ENCODE results near the gene NF1. TPM values are rescaled to one million over a fixed set of nuclear protein-coding genes. Genes with fewer than 3 reads are reported as not detected.

Gene NF1
- polyA plus RNA-seq, 1 of the 3 experiments (the other 2 are of a cell fraction) = 19.6 TPM

- H3K4me3 ChIP-seq (ENCODE audit: low read depth in 2 of 2, low read length in 1 of 2) = no peak overlapping the region
- H3K9me3 ChIP-seq = no peaks in the 10 kb centered on the region
- H3K79me2 ChIP-seq (ENCODE audit: insufficient read depth) = peaks cover 4% of the 10 kb centered on the region
- peaks cover 0 to 2% of the 10 kb centered on the region in 2 experiments; a peak in 1 of 4 replicates for H3K4me1 ChIP-seq (ENCODE audit: control insufficient read depth in 1 of 2, insufficient read depth in 2 of 2, low read depth in 1 of 2, low read length in 1 of 2)
- no peak overlapping the region for H3K27ac ChIP-seq (ENCODE audit: low read depth in 2 of 2, low read length in 1 of 2)
- H3K9me2 ChIP-seq = no peaks in the 10 kb centered on the region
- no peaks in the 10 kb centered on the region for H3K27me3 ChIP-seq (ENCODE audit: insufficient read depth)
- H2AFZ ChIP-seq (ENCODE audit: low read depth) = no peak overlapping the region
- no peaks in the 10 kb centered on the region for H4K20me1 ChIP-seq (ENCODE audit: insufficient read depth)
- H3K9ac ChIP-seq = no peak overlapping the region
- TF ChIP-seq SIN3A (IDR thresholded peaks at IDR 0.05; ENCODE audit: borderline replicate concordance, low read depth, low read length) (no peak), TEAD4 (IDR thresholded peaks at IDR 0.05; ENCODE audit: borderline replicate concordance, insufficient read depth) (no peak), CHD2 (IDR thresholded peaks at IDR 0.05; ENCODE audit: low read length, partially characterized antibody) (no peak), ZBTB33 (IDR thresholded peaks at IDR 0.05; ENCODE audit: borderline replicate concordance, low read depth) (no peak), JUND (IDR thresholded peaks at IDR 0.05) (no peak)
- H3K36me3 ChIP-seq (replicated peaks in 1 of 2; ENCODE audit: control insufficient read depth in 1 of 2, insufficient read depth in 2 of 2, low read length in 1 of 2) = peaks cover 44 to 59% of the 10 kb centered on the region in 2 experiments
- H3K4me2 ChIP-seq = no peak overlapping the region
- ChIA-PET CTCF (no interaction called here), POLR2A (no interaction called here)
- peaks cover 38% of the 10 kb centered on the region for H3F3A ChIP-seq (replicated peaks; ENCODE audit: insufficient read depth)
- DNase-seq = no peak
Measured at GRCh38 chr17:31211352-31212012, 116.7 kb downstream of the NF1 start.

GRCh38 chr17:31216031-31216751 lies 121.4 kb downstream of the NF1 start:
- Histone ChIP-seq H2AFZ (ENCODE audit: low read depth) (no peak overlapping the region; the same call in 1 of the 2 replicates), H3K4me3 (ENCODE audit: low read depth in 2 of 2, low read length in 1 of 2) (peak overlapping the region in 1 of 2 experiments; percentile 5; a peak in 1 of 4 replicates), H3K79me2 (ENCODE audit: insufficient read depth) (peaks cover 11% of the 10 kb centered on the region), H3K27ac (ENCODE audit: low read depth in 2 of 2, low read length in 1 of 2) (peak overlapping the region; percentile 22 to 52; a peak in 3 of 4 replicates), H3K4me2 (peak overlapping the region; percentile 9), H3K9me2 (no peaks in the 10 kb centered on the region), H3K27me3 (ENCODE audit: insufficient read depth) (no peaks in the 10 kb centered on the region), H3K4me1 (ENCODE audit: control insufficient read depth in 1 of 2, insufficient read depth in 2 of 2, low read depth in 1 of 2, low read length in 1 of 2) (peaks cover 0 to 8% of the 10 kb centered on the region in 2 experiments; a peak in 1 of 4 replicates), H3K9ac (peak overlapping the region; percentile 14), H3K36me3 (replicated peaks in 1 of 2; ENCODE audit: control insufficient read depth in 1 of 2, insufficient read depth in 2 of 2, low read length in 1 of 2) (peaks cover 41 to 61% of the 10 kb centered on the region in 2 experiments), H3F3A (replicated peaks; ENCODE audit: insufficient read depth) (peaks cover 38% of the 10 kb centered on the region), H4K20me1 (ENCODE audit: insufficient read depth) (no peaks in the 10 kb centered on the region), H3K9me3 (no peaks in the 10 kb centered on the region)
- TF ChIP-seq CTCF (IDR thresholded peaks at IDR 0.05) = peak; percentile 78
- 0 out of 2 replicates have a peak, but pooled peaks have one; percentile 50 for TF ChIP-seq MEF2A (IDR thresholded peaks at IDR 0.05; ENCODE audit: borderline replicate concordance, low read depth)
- TF ChIP-seq FOSL2 (IDR thresholded peaks at IDR 0.05; ENCODE audit: borderline replicate concordance, low read depth) = peak; percentile 9; the same call in 1 of the 2 replicates
- TF ChIP-seq EP300 (IDR thresholded peaks at IDR 0.05; ENCODE audit: borderline replicate concordance in 1 of 2, low read depth in 1 of 2, low read length in 1 of 2) = no peak
- peak; percentile 72 for TF ChIP-seq RAD21 (IDR thresholded peaks at IDR 0.05; ENCODE audit: low read length)
- peak; percentile 15; the same call in 1 of the 2 replicates for TF ChIP-seq SMC3 (IDR thresholded peaks at IDR 0.05; ENCODE audit: low read depth, low read length)
- no peak for TF ChIP-seq JUND (IDR thresholded peaks at IDR 0.05)
- WGBS (ENCODE audit: low lambda C conversion rate) = 40% methylated on average over 5 of the region's 5 CpGs
- peak; percentile 18 for DNase-seq
- ChIA-PET CTCF (interaction anchor here (0.6 to 4.5 kb wide), 32 partner anchors 8 to 365 kb away, joined by 3 to 45 read pairs (median 4); partner anchors contain the start of gene ADAP2), POLR2A (no interaction called here)
